UCSD-AML1 (cell line): Measurements from ENCODE around the gene HSD17B10.
"Not testable (repeated sequence)": the region's sequence is repeated elsewhere in the genome, so short reads cannot be mapped to it uniquely, and the experiment has no call there.

Experiments used
- DNase-seq: peaks from one replicate; lab custom pipeline; 2025; ENCODE audit not compliant: unreplicated experiment; lab: John Stamatoyannopoulos, UW

HSD17B10 gene

DNA sequence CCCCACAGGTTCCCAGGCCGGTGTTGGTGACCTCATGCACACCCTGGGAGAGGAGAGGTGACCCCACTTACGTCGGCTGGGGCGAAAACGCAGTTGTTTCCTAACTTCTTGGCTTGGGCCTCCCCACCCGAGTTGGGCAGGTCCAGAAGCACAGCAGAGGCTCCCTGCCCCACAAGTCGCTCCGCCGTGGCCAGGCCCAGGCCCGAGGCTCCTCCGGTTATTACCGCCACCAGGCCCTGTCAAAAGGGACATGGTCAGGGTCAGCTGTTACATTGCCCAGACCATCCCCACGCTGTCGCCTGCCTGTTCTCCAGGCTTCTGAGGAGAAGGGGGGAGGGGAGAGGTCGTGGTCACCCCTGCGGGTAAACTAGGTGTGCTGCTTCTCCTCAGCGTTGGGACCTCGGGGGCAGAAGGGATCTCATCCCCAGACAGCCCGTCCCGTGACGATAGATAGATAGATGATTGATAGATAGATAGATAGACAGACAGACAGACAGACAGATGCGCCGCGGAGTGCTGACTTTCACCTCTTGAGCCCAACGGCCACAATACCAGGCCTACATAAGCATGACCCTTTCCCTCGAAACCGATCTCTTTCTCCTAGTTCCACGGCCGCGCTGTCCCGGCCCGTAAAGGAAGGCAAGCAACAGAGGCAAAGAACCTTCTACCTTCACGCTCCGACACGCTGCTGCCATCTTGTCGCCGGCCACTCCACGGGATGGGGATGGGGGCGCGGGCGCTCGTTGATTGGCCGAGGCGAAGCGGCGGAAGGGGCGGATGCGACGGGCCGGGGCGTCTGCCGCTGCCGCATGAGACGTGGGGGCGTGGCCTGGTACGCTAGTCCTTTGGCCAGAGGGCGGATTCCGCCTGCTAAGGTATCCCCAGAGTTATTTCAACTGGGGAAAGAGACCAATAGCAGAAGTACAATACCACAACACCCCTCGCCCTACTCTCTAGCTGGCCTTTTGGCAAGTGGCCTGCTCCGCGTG is at the start of gene HSD17B10:
TSS of gene HSD17B10 (minus strand) at position 720 of the 989 bp plus-strand sequence. CDS start at position 695, 25 bp downstream.
- DNase-seq, result peak; percentile 88

DNA sequence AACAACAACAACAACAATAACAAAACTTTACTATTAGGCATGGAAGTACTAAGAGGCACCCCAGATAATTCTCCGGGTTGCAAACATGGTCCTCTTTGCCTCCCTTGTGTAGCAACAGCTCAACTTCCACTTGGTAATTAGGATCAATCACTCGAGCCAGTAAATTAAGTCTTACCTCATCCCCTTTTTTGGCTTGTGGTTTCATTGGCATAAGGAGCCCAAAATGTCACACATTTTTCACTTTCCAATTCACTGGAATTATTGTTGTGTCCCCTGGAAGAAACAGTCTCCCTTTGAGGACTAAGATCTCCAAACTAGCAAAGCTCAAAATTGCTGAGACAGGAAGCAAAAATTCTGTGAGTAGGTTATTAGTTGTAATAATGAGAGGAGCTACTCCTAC is 49.2 kb upstream of the HSD17B10 start:
- no peak for DNase-seq

DNA sequence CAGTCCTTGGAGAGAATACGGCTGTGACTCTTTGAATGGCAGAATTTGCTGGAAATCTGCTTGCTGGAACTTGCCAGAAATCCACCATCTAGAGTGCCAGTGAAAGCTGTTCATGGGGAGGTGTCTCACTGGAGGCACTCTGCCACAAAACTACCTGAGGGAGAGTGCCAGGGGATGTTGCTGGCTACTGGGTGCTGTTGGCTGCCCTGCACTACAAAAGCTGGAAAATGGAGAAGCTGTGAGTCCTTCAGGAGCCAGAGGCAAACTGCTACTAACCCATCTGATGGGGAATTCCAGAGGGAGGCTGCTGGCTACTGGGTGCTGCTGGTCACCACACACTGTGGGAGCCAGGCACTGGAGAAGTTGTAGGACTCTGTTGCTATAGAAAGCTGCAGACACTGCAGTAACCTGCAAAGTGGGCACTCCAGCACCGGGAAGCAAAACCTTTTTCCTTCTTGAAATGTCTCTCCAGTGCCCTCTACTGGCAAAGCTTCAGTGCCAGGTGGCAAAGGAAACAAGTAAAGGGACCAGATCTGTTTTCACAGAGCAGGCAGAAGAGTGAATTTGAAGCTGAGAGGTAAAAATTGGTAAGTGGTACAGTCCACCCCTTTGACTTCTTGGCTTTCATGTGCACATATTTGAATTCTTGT is 47.8 kb upstream of the HSD17B10 start:
- peak; percentile 39 for DNase-seq

DNA sequence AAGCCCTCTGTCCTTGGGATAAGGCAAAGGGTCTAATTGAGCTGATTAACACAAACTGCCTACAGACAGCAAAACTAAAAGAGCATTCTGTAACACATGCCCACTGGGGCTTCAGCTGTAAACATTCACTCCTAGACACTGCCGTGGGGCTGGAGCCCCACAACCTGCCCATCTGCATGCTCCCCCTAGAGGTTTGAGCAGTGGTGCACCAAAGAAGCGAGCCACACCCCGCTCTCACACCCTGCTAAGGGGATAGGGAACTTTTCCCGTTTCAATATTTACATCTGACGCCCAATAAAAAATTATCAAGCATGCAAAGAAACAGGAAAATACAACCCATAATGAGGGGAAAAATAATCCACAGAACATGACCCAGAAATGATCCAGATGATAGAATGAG is 46.9 kb upstream of the HSD17B10 start:
- DNase-seq, result no peak

DNA sequence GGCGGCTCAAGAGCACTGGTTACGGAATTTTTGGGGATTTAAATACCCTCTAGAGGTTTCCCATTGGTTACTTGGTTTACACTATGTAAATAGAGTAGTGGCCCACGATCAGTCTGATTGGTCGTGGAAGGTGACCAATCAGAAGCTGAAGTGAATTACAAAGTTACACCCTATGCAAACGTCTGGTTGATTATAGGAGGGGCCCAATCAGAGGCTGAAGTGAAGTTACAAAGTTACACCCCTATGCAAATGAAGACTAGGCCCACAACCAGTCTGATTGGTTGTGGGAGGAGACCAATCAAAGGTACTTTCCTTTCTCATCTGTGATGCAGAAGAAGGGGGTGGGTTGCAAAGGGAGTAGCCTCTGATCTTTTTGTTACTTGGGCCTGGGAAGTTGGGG is 45.1 kb upstream of the HSD17B10 start:
- no peak for DNase-seq

DNA sequence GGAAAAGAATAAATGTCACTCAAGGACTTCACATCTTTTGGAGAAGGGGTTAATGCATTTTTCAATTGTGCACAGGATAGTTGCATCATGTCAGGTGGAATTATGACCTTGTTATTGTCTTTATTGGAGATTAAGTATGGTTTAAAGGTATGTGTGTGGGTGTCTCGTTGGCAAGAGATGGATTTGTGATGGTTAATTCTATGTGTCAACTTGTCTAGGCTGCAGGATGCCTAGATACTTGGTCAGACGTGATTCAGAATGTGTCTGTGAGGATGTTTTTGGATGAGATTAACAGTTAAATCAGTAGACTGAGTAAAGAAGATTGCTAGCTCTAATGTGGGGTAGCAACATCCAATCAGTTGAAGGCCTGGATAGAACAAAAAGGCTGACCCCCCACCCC is 42.2 kb upstream of the HSD17B10 start:
- DNase-seq, result no peak

DNA sequence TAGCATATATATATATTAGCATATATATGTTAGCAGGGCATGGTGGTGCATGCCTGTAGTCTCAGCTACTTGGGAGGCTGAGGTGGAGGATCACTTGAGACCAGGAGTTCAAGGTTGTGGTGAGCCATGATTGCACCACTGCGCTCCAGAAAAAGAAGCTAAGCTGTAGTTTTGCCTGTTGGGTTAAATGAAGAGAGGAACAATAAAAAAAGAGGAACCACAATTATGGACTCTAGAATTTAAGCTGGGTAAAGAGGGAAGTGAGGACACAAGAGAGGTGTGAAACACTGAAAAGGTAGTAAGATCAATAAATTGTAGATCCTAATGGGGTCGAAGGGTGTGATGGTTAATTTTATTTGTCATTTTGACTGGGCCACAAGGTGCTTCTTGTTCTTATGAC is 40.5 kb upstream of the HSD17B10 start:
- DNase-seq, result no peak

DNA sequence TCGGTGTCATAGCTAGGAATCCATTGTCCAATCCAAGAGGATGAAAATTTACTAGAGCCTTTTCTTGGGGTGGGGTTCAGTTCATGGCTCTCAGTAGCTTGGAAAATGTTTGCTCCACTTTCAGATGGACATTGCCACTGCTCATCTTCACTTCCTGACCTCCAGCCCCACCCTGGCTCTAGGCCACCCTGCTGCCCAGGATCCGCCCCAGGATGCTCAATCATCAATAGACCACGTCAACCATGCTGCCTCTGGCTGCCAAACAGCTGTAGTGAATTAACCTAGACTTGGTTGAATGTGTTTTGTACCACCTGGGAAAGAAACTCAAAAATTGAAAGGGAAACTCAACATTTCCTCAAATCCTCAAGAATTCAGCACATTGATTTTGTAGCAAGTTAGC is 37.2 kb upstream of the HSD17B10 start:
- no peak for DNase-seq

DNA sequence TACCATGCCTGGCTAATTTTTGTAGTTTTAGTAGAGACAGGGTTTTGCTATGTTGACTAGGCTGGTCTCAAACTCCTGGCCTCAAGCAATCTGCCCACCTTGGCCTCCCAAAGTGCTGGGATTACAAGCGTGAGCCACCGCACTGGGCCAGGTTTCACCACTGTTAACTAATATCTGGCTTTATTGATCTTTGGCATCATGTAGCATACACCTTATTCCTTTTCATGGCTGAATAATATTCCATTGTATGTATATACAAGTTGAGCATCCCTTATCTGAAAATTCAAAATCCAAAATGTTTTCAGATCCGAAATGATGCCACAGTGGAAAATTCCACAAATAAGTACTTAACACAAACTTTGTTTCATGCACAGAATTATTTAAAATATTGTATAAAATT is 34.5 kb upstream of the HSD17B10 start:
- not testable (repeated sequence) for DNase-seq

DNA sequence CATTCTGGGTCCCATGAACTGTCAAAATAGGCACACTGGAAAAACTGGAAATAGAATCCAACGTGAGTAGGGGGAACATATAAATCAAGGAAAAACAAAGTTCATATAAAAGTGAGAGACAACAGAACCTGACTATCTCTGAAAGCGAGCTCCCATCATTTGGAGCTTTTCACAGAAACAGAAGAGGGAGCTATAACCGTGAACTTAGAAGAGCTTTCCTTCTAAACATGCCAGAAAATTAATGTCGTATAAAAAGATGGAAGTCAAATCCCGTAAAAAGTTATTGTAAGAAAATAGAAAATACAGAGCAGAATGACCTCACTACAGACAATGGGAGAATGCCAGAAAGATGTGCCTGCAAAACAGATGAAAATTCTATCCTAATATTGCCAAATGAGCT is 23.9 kb upstream of the HSD17B10 start:
- no peak for DNase-seq

DNA sequence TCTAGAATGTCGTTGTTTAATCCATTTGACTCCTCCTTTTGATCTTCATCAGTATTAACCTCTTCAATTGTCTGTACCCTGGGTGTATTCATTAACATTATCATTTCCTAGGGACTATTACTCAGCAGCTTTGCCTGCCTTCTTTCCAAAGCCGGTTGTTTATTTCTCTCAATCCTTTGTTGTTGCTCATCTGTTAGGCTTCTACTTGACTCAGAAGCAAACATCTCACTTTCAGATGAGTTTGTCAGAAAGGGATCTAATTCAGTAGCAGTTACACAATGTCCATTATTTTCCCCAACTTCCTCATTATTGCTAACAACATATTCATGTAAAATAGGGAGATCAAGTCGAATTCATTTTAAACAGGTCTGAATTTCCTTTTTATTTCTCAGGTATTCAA is 22.1 kb upstream of the HSD17B10 start:
- no peak for DNase-seq

DNA sequence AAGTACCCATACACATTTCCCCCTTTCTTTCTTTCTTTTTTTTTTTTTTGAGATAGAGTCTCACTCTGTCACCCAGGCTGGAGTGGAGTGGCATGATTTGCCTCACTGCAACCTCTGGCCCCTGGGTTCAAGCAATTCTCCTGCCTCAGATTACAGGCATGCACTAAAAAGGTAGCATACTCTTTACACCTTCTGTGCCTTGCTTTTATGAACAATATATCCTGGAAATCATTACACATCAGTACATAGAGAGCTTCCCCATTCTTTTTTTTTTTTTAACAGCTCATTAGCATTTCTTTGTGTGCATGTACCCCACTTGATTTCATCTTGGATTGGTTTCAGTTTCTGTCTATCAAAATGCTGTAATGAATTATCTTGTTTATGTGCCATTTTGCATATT is 18.6 kb upstream of the HSD17B10 start:
- DNase-seq, result no peak

DNA sequence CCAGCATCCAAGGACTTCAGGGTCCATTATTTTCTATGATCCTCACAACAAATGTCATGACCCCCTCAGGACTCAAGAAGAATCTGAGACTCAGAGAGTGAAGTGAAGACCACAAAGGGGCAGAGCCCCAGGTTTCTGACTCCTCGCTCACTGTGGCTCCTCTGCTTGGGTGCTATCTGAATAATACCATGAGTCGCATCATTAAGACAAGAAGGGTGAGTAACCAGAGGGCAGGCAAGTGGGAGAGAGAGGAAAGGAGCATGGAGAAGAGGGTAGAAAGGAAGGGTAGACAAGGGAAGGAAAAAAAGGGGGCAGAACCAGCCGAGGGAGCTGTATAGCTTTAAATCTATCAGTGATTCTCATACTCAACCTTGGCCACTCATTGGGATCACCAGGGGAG is 15.5 kb upstream of the HSD17B10 start:
- no peak for DNase-seq

DNA sequence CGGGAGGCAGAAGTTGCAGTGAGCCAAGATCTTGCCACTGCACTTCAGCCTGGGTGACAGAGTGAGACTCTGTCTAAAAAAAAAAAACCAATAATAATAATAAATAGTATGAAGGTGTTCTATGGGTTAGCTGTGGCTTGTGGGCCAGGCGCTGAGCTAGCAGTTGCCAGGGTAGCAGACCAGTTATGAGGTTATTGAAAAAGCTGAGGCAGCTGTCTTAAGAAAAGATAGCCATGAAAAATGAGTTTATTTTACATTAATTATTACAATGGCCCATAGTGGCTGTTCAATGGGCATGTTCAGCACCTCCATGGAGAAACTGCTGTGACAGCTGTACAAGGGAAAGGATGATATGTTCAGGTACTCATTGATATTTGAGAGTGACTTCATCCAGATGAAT is 13.3 kb upstream of the HSD17B10 start:
- DNase-seq, result no peak

DNA sequence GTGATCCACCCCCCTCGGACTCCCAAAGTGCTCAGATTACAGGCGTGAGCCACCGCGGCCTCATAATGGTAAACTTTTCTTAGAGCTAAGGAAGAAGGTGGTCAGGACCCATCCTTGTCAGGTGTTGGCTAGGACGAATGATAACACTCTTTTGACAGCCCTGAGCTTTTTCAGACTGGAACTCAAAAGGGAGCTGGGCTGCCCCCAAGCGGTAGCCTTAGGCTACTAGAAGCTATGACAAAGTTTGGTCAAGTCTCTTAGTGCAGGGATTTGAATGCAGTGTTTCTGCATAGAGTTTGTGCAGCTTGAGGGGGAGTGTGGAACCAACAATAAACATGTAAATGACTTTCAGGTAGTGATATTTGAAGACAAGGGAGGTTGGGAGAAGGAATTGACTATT is 11.8 kb upstream of the HSD17B10 start:
- DNase-seq, result peak; percentile 38

DNA sequence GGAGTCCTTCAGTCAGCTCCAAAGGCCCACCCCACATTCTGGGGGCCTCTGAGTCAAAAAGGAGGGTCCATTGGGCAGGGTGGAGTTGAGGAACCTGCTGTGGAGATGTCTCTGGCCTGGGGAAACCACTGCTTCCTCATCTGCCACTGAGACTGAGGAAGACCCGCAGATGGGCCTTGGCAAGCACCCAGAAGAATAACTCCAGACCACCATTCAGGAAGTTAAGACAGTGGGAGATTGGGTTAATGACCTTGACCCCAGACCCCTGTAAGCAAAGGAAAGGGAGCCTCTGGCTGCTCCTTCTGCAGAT is 8.1 kb upstream of the HSD17B10 start:
- no peak for DNase-seq

DNA sequence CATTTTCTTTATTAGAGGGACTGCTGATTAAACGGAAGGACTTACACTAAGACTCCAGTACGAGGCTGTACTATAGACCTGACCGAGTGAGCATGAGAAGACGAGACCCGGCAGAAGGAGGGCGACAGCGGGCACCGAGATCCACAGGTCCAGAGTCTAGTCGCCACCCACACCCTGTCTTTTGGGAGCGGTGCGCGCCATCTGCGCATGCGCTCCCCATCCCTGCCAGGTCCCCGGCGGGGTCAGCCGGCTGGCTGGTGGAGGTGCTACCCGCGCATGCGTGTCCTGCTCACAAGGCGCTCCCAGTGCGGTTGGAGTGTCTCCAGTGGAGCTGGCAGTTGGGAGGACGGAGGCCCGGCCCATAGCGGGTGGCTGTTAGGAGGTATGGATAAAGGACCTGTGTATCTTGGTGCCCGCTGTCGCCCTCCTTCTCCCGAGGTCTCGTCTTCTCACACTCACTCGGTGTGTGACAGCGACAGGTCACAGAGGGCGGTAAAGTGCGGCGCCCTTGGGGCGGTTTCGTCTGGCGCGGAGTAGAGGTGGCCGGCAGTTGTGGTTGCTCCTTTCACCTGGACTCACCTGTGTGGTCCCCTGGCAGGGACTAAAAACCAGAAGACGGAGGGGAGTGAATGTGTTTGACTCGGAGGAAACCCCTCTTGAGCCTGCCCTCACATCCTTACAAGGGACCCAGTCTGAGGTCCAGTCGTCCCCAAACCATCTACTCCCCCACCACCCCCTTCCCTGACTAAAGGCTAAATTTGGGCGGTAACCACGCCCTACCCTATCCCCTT is 7.6 kb upstream of the HSD17B10 start:
- no peak for DNase-seq

DNA sequence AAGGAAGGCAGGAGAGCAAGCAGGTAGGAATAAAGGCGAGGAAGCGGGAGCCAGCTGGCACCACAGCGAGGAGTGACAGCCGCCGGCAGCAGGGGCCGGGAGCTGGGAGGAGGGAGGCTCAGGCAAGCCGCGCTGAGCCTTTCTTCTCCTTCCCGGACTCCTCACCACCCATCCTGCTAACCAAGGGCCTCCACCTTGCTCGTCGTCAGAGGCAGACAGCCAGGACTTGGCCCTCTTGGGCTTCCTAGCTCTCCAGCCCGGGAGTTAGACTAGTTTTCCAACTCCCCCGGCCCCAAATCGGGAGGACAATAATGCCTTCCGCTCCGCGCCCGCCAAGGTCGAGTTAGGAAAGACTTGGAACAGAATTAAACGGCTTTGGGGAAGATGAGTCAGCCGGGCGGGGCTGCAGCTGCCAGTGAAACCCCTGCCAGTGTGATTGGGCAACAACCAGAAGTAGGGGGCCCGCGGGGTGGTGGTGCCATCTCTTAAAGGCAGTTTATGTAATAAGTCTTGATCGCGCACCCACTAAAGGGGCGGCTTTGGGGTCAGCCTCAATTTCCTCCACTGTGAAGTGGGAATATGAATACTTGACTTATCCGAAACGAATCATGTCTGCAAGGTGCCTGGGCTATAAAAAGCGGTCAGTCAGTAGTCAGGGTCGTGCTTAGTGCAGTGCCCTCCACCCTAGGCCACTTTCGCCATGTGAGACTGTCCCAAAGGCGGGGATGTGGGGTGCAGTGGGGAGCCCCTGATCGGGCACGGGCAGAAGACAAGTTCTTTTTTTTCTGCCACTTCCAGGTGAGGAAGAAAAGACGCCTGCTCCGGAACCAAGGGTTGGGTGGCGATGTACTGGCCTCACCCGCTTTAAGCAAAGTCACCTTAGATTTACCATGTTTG is 6.7 kb upstream of the HSD17B10 start:
- no peak for DNase-seq

DNA sequence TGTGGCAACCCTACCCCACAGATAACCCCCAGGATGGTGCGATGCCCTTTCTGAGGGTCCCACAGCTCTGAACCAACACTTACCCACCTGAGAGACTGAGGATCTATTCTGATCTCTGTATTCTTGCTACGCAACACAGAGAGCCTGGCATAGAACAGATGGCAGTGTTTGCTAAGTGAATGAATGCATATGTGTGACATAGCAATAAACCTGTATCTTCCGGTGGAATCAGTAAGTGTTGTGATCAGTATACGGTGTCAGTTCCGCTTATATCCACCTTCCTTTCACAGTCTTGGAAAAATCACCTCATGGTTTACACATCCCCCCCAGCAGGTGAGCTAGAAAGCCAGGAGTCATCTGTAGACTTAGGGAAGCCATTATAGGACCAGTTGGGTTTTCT is 5.9 kb upstream of the HSD17B10 start:
- DNase-seq, result no peak

DNA sequence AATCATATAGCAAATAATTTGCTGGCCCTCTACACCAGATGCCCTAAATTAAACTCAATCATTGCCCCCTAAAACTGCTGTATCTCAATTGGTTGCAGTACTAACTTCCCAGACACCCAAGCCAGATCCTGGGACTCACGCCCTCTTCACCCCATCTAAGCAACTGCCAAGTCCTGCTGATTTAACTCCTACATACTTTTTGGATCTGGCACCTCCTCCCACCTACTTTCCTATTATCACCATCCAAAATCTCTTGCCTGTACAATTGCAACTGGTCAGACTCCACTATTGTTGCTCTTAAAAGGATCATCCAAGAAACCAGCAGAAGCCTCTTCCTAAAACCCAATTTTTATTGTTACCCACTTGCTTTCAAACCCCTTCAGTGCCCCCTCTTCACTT is 4.7 kb upstream of the HSD17B10 start:
- no peak for DNase-seq
